GM18511 (cell line): ENCODE measurements around the gene WWC1.
A peak's percentile ranks its signal among the peaks of the same experiment; 100 is the strongest.

Source experiments
- ATAC-seq: cut with Tn5 transposase; IDR thresholded peaks from one replicate; pipeline ENCODE4 v1.9.1; 2021; ENCODE audit warnings: mild to moderate bottlenecking, moderate library complexity; ENCODE audit not compliant: unreplicated experiment

WWC1 gene

GRCh38 chr5:168407211-168407610, 115.8 kb downstream of the WWC1 start:
- no peak for ATAC-seq

- ATAC-seq: no peak
These were observed 117.3 kb downstream of the WWC1 start for GRCh38 chr5:168408561-168409305.

- peak; percentile 69 for ATAC-seq
These were observed 118.4 kb downstream of the WWC1 start for GRCh38 chr5:168409591-168410458.

GRCh38 chr5:168411871-168412270, 120.4 kb downstream of the WWC1 start:
- ATAC-seq: no peak

- ATAC-seq: no peak
These were observed 121.6 kb downstream of the WWC1 start for GRCh38 chr5:168413062-168413461.

GRCh38 chr5:168413596-168413995, 122.2 kb downstream of the WWC1 start:
- no peak for ATAC-seq

GRCh38 chr5:168415401-168415800, 124.0 kb downstream of the WWC1 start:
- ATAC-seq: no peak

- no peak for ATAC-seq
These were observed 124.5 kb downstream of the WWC1 start for GRCh38 chr5:168415971-168416370.

GRCh38 chr5:168417731-168418429, 126.4 kb downstream of the WWC1 start:
- ATAC-seq: no peak

- ATAC-seq: no peak
These were observed 129.0 kb downstream of the WWC1 start for GRCh38 chr5:168420461-168420860.

- no peak for ATAC-seq
These were observed 131.0 kb downstream of the WWC1 start for GRCh38 chr5:168422431-168422830.

GRCh38 chr5:168423478-168423877, 132.0 kb downstream of the WWC1 start:
- ATAC-seq: no peak

- no peak for ATAC-seq
These were observed 132.5 kb downstream of the WWC1 start for GRCh38 chr5:168423971-168424370.

GRCh38 chr5:168424594-168425323, 133.3 kb downstream of the WWC1 start:
- no peak for ATAC-seq

- ATAC-seq: no peak
These were observed 134.8 kb downstream of the WWC1 start for GRCh38 chr5:168426007-168426863.

GRCh38 chr5:168426864-168427172, 135.4 kb downstream of the WWC1 start:
- no peak for ATAC-seq

- ATAC-seq: no peak
These were observed 135.8 kb downstream of the WWC1 start for GRCh38 chr5:168427224-168427623.

GRCh38 chr5:168428552-168428951, 137.1 kb downstream of the WWC1 start:
- ATAC-seq: no peak

- ATAC-seq: no peak
These were observed 138.9 kb downstream of the WWC1 start for GRCh38 chr5:168430296-168430695.

GRCh38 chr5:168432903-168433302, 141.5 kb downstream of the WWC1 start:
- ATAC-seq: peak; percentile 50
